ENCODE data around the gene FPGS.

Gene FPGS

GRCh38 chr9:127802576-127803443 is at the start of gene FPGS:
TSS of gene FPGS (plus strand) at chr9:127802882. CDS start at chr9:127802925, 43 bp downstream.
- Histone ChIP-seq H3K27ac (ENCODE audit: low read depth, low read length, poor library complexity, severe bottlenecking) (peak within 1 kb of the TSS; percentile 74), H3K27me3 (ENCODE audit: insufficient read depth, low read length) (no peaks in the 10 kb centered on the region), H3K4me1 (ENCODE audit: insufficient read depth, low read length, severe bottlenecking) (peaks cover 21% of the 10 kb centered on the region), H3K36me3 (ENCODE audit: insufficient read depth, low read length) (peaks cover 22% of the 10 kb centered on the region), H3K79me2 (ENCODE audit: insufficient read depth, low read length) (peaks cover 8% of the 10 kb centered on the region; the same call in 1 of the 2 replicates), H3K4me2 (ENCODE audit: low read length) (peak within 1 kb of the TSS; percentile 99), H3F3A (ENCODE audit: insufficient read depth, low read length) (no peaks in the 10 kb centered on the region), H3K9me3 (ENCODE audit: low read length) (no peaks in the 10 kb centered on the region), H4K20me1 (ENCODE audit: insufficient read depth, low read length) (no peaks in the 10 kb centered on the region), H3K9ac (ENCODE audit: low read length) (peak within 1 kb of the TSS; percentile 100), H3K4me3 (ENCODE audit: low read depth, low read length, poor library complexity, severe bottlenecking) (peak within 1 kb of the TSS; percentile 100), H3K9me2 (ENCODE audit: low read depth, low read length) (no peaks in the 10 kb centered on the region), H2AFZ (ENCODE audit: low read length) (no peak within 1 kb of the TSS)
- TF ChIP-seq EZH2 (IDR thresholded peaks at IDR 0.05; ENCODE audit: borderline replicate concordance, low read length) = no peak
- TF ChIP-seq CTCF (IDR thresholded peaks at IDR 0.05; ENCODE audit: low read length) = 0 out of 2 replicates have a peak, but pooled peaks have one; percentile 27

- Histone ChIP-seq H2AFZ (ENCODE audit: low read length) (no peak overlapping the region), H3K27me3 (ENCODE audit: insufficient read depth, low read length) (no peaks in the 10 kb centered on the region), H3K9me2 (ENCODE audit: low read depth, low read length) (no peaks in the 10 kb centered on the region), H3K4me1 (ENCODE audit: insufficient read depth, low read length, severe bottlenecking) (no peaks in the 10 kb centered on the region), H3K4me2 (ENCODE audit: low read length) (no peak overlapping the region), H3K36me3 (ENCODE audit: insufficient read depth, low read length) (peaks cover 12% of the 10 kb centered on the region), H3K9ac (ENCODE audit: low read length) (no peak overlapping the region), H3K27ac (ENCODE audit: low read depth, low read length, poor library complexity, severe bottlenecking) (no peak overlapping the region), H4K20me1 (ENCODE audit: insufficient read depth, low read length) (no peaks in the 10 kb centered on the region), H3F3A (ENCODE audit: insufficient read depth, low read length) (no peaks in the 10 kb centered on the region), H3K79me2 (ENCODE audit: insufficient read depth, low read length) (no peaks in the 10 kb centered on the region), H3K4me3 (ENCODE audit: low read depth, low read length, poor library complexity, severe bottlenecking) (no peak overlapping the region), H3K9me3 (ENCODE audit: low read length) (no peaks in the 10 kb centered on the region)
- TF ChIP-seq EZH2 (IDR thresholded peaks at IDR 0.05; ENCODE audit: borderline replicate concordance, low read length) = no peak
- TF ChIP-seq CTCF (IDR thresholded peaks at IDR 0.05; ENCODE audit: low read length) = no peak
These were observed 49.5 kb upstream of the FPGS start for GRCh38 chr9:127753148-127753547.

- no peaks in the 10 kb centered on the region for H3K9me2 ChIP-seq (ENCODE audit: low read depth, low read length)
- no peaks in the 10 kb centered on the region for H4K20me1 ChIP-seq (ENCODE audit: insufficient read depth, low read length)
- H3K27ac ChIP-seq (ENCODE audit: low read depth, low read length, poor library complexity, severe bottlenecking) = no peak overlapping the region
- no peak overlapping the region for H3K4me2 ChIP-seq (ENCODE audit: low read length)
- H2AFZ ChIP-seq (ENCODE audit: low read length) = no peak overlapping the region
- no peak overlapping the region for H3K9ac ChIP-seq (ENCODE audit: low read length)
- H3K36me3 ChIP-seq (ENCODE audit: insufficient read depth, low read length) = peaks cover 8% of the 10 kb centered on the region
- no peaks in the 10 kb centered on the region for H3K79me2 ChIP-seq (ENCODE audit: insufficient read depth, low read length)
- H3K4me1 ChIP-seq (ENCODE audit: insufficient read depth, low read length, severe bottlenecking) = no peaks in the 10 kb centered on the region
- H3F3A ChIP-seq (ENCODE audit: insufficient read depth, low read length) = no peaks in the 10 kb centered on the region
- H3K4me3 ChIP-seq (ENCODE audit: low read depth, low read length, poor library complexity, severe bottlenecking) = no peak overlapping the region
- TF ChIP-seq EZH2 (IDR thresholded peaks at IDR 0.05; ENCODE audit: borderline replicate concordance, low read length) = no peak
- no peak for TF ChIP-seq CTCF (IDR thresholded peaks at IDR 0.05; ENCODE audit: low read length)
- H3K9me3 ChIP-seq (ENCODE audit: low read length) = no peaks in the 10 kb centered on the region
- no peaks in the 10 kb centered on the region for H3K27me3 ChIP-seq (ENCODE audit: insufficient read depth, low read length)
These were observed 49.1 kb upstream of the FPGS start for GRCh38 chr9:127753622-127754021.
